Trophoblast cell (in vitro differentiated cells and primary cell): Measurements from ENCODE around the gene MGP.

Experiments
- DNase-seq, 2 donors: peaks; one replicate each; pipeline ENCODE4 v3.0.0-alpha.2; 2016
- H2AFZ ChIP-seq: 2 replicates; pipeline ENCODE4 v1.6.1; 2013; ENCODE audit warnings: low read length, moderate library complexity, mild to moderate bottlenecking; ENCODE audit not compliant: insufficient read depth, poor library complexity
- H2AK5ac ChIP-seq: 2 replicates; pipeline ENCODE4 v1.6.1; 2013; ENCODE audit warnings: mild to moderate bottlenecking, low read length
- H2BK120ac ChIP-seq: 2 replicates; pipeline ENCODE4 v1.6.1; 2013; ENCODE audit warnings: low read length, mild to moderate bottlenecking, moderate library complexity; ENCODE audit not compliant: insufficient read depth, poor library complexity
- H2BK12ac ChIP-seq: 2 replicates; pipeline ENCODE4 v1.6.1; 2013; ENCODE audit warnings: mild to moderate bottlenecking, low read length, moderate library complexity
- H2BK5ac ChIP-seq: 2 replicates; pipeline ENCODE4 v1.6.1; 2013; ENCODE audit warnings: low read length, low read depth, moderate library complexity, mild to moderate bottlenecking; ENCODE audit not compliant: poor library complexity
- H3K14ac ChIP-seq: 2 replicates; pipeline ENCODE4 v1.6.1; 2013; ENCODE audit warnings: mild to moderate bottlenecking, low read length
- H3K18ac ChIP-seq: 2 replicates; pipeline ENCODE4 v1.6.1; 2013; ENCODE audit warnings: mild to moderate bottlenecking, low read length
- H3K23ac ChIP-seq: 2 replicates; pipeline ENCODE4 v1.6.1; 2013; ENCODE audit warnings: low read length
- H3K27ac ChIP-seq: 2 replicates; pipeline ENCODE4 v1.5.1; 2013; ENCODE audit warnings: low read depth, mild to moderate bottlenecking, inconsistent platforms, low read length, moderate library complexity
- H3K27me3 ChIP-seq: 2 replicates; pipeline ENCODE4 v1.6.1; 2013; ENCODE audit warnings: inconsistent platforms, mild to moderate bottlenecking, low read length, moderate library complexity; ENCODE audit not compliant: insufficient read depth
- H3K36me3 ChIP-seq, 2 experiments: 1 replicate in 1 of 2; 2 replicates in 1 of 2; pipeline ENCODE4 v1.6.1; 2013; ENCODE audit warnings: low read length in 2 of 2, mild to moderate bottlenecking in 2 of 2, moderate library complexity in 1 of 2; ENCODE audit not compliant: insufficient read depth in 2 of 2, control insufficient read depth in 1 of 2
- H3K4ac ChIP-seq: 2 replicates; pipeline ENCODE4 v1.6.1; 2013; ENCODE audit warnings: low read depth, mild to moderate bottlenecking, low read length, moderate library complexity
- H3K4me1 ChIP-seq, 2 experiments: 1 replicate in 1 of 2; 2 replicates in 1 of 2; pipeline ENCODE4 v1.6.1; 2013; ENCODE audit warnings: low read length in 2 of 2, mild to moderate bottlenecking in 2 of 2, moderate library complexity in 1 of 2; ENCODE audit not compliant: insufficient read depth in 2 of 2, control insufficient read depth in 1 of 2
- H3K4me2 ChIP-seq: 2 replicates; pipeline ENCODE4 v1.6.1; 2013; ENCODE audit warnings: inconsistent platforms, mild to moderate bottlenecking, low read length, moderate library complexity
- H3K4me3 ChIP-seq: 2 replicates; pipeline ENCODE4 v1.5.1; 2013; ENCODE audit warnings: mild to moderate bottlenecking, low read depth, low read length, inconsistent platforms
- H3K79me1 ChIP-seq: one replicate; pipeline ENCODE4 v1.6.1; 2013; ENCODE audit warnings: low read length
- H3K79me2 ChIP-seq: 2 replicates; pipeline ENCODE4 v1.6.1; 2013; ENCODE audit warnings: low read length, mild to moderate bottlenecking; ENCODE audit not compliant: control insufficient read depth, insufficient read depth, poor library complexity
- H3K9ac ChIP-seq: 2 replicates; pipeline ENCODE4 v1.6.1; 2013; ENCODE audit warnings: mild to moderate bottlenecking, low read length
- H3K9me3 ChIP-seq: 2 replicates; pipeline ENCODE4 v1.6.1; 2013; ENCODE audit warnings: low read depth, mild to moderate bottlenecking, control low read depth, inconsistent platforms, low read length; ENCODE audit not compliant: insufficient read depth
- H4K12ac ChIP-seq: 2 replicates; pipeline ENCODE4 v1.6.1; 2013; ENCODE audit warnings: low read depth, mild to moderate bottlenecking, low read length, moderate library complexity
- H4K8ac ChIP-seq: 2 replicates; pipeline ENCODE4 v1.6.1; 2013; ENCODE audit warnings: low read depth, mild to moderate bottlenecking, low read length, moderate library complexity
- H4K91ac ChIP-seq: one replicate; pipeline ENCODE4 v1.6.1; 2013; ENCODE audit warnings: low read depth, mild to moderate bottlenecking, low read length, moderate library complexity
- whole genome bisulfite sequencing: extraction: QIAGEN DNeasy Blood & Tissue Kit; methylation state at CpG from one replicate; pipeline ENCODE4 v1.1.7; 2013; ENCODE audit warnings: missing lambda C conversion rate; ENCODE audit not compliant: insufficient read length, insufficient coverage; ENCODE audit errors: extremely low coverage; 5-methylcytosine and 5-hydroxymethylcytosine counted together

The MGP gene

DNA sequence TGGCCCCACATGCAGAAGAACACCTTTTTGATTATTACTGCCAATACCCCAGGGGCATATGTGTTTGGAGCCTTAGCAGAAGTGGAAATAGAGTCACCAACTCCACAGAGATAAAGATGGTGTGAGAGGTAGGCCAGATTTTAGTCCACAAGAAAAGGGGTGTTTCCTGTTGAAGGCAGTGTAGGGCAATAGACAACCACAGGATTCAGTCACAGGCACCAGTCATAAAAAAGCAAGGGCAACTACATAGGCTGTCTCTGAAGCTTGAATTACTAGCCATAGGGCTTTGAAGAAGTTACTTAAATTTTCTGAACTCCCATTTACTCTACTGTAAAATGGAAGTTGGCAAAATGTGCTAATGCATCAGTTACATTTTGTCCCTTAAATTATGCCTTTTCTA is 33.8 kb upstream of the MGP start:
- Histone ChIP-seq H2BK5ac (no peak overlapping the region), H3K27me3 (no peaks in the 10 kb centered on the region), H3K4me1 (peaks cover 0 to 2% of the 10 kb centered on the region in 2 experiments), H2AK5ac (no peak overlapping the region), H4K8ac (no peak overlapping the region), H3K27ac (no peak overlapping the region), H2BK12ac (no peak overlapping the region), H4K12ac (no peak overlapping the region), H3K79me1 (peaks cover 1% of the 10 kb centered on the region), H3K36me3 (peaks cover 6 to 14% of the 10 kb centered on the region in 2 experiments), H2BK120ac (no peak overlapping the region), H3K9ac (no peak overlapping the region), H2AFZ (no peak overlapping the region), H3K14ac (no peak overlapping the region), H3K79me2 (no peaks in the 10 kb centered on the region), H3K9me3 (peaks cover under 1% of the 10 kb centered on the region), H3K4ac (no peak overlapping the region), H3K4me3 (no peak overlapping the region), H4K91ac (no peak overlapping the region), H3K23ac (no peak overlapping the region), H3K18ac (no peak overlapping the region), H3K4me2 (no peak overlapping the region)
- DNase-seq, result no peak

- Histone ChIP-seq H2AFZ (no peak overlapping the region), H3K27ac (no peak overlapping the region), H2BK120ac (no peak overlapping the region), H3K4me3 (no peak overlapping the region), H3K18ac (no peak overlapping the region), H4K8ac (no peak overlapping the region), H3K4ac (no peak overlapping the region), H3K9me3 (peaks cover 1% of the 10 kb centered on the region), H2AK5ac (no peak overlapping the region), H3K9ac (no peak overlapping the region), H4K12ac (no peak overlapping the region), H2BK12ac (no peak overlapping the region), H3K4me1 (peaks cover 3 to 10% of the 10 kb centered on the region in 2 experiments), H3K27me3 (no peaks in the 10 kb centered on the region), H3K4me2 (no peak overlapping the region), H3K79me1 (peaks cover 2% of the 10 kb centered on the region), H4K91ac (no peak overlapping the region), H2BK5ac (no peak overlapping the region), H3K14ac (no peak overlapping the region), H3K79me2 (no peaks in the 10 kb centered on the region), H3K23ac (no peak overlapping the region), H3K36me3 (peaks cover 6 to 16% of the 10 kb centered on the region in 2 experiments)
- WGBS, result no CpG with 5 or more reads among the region's 2 CpGs
- no peak for DNase-seq
Observed at GRCh38 chr12:14915736-14916135, 30.1 kb upstream of the MGP start.

DNA sequence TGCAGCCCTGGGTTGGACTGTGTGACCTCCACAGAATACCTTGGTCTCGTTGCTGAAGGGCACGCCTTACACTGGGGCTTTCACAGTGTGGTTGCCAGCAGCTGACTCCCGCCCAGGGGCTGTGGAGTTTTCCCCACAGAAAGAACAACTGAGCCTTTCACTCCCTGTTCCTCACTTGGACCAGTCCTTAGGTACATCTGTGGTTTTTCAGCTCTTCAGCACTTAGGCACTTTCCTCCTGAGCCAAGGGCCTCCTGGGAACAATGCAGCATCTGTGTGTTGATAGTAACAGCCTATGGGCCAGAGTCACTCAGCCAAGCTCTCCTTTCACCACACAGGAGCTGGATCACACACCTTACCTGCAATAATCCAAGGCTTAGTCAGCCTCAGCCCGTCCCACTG is 27.7 kb upstream of the MGP start:
- Histone ChIP-seq H3K4me2 (no peak overlapping the region), H3K23ac (no peak overlapping the region), H4K12ac (no peak overlapping the region), H2BK5ac (no peak overlapping the region), H3K79me1 (peaks cover 2% of the 10 kb centered on the region), H3K9ac (no peak overlapping the region), H4K8ac (peak overlapping the region; percentile 19), H2BK12ac (peak overlapping the region; percentile 16), H3K4me1 (peaks cover 3 to 12% of the 10 kb centered on the region in 2 experiments), H3K79me2 (no peaks in the 10 kb centered on the region), H3K4me3 (no peak overlapping the region), H2AK5ac (no peak overlapping the region), H3K36me3 (peaks cover 2 to 8% of the 10 kb centered on the region in 2 experiments), H3K9me3 (peaks cover 1% of the 10 kb centered on the region), H3K18ac (no peak overlapping the region), H2BK120ac (no peak overlapping the region), H3K14ac (no peak overlapping the region), H3K27me3 (no peaks in the 10 kb centered on the region), H2AFZ (no peak overlapping the region), H4K91ac (no peak overlapping the region), H3K4ac (no peak overlapping the region), H3K27ac (peak overlapping the region; percentile 2)
- no CpG with 5 or more reads among the region's 4 CpGs for WGBS
- no peak for DNase-seq

GRCh38 chr12:14911131-14911530 is 25.5 kb upstream of the MGP start:
- Histone ChIP-seq H3K79me2 (no peaks in the 10 kb centered on the region), H3K4me1 (peaks cover 3 to 12% of the 10 kb centered on the region in 2 experiments), H3K14ac (no peak overlapping the region), H3K9ac (no peak overlapping the region), H3K4me2 (no peak overlapping the region), H3K79me1 (peaks cover 2% of the 10 kb centered on the region), H2BK12ac (no peak overlapping the region), H3K36me3 (peaks cover 0 to 2% of the 10 kb centered on the region in 2 experiments), H4K91ac (no peak overlapping the region), H2AK5ac (no peak overlapping the region), H3K27me3 (no peaks in the 10 kb centered on the region), H2BK120ac (no peak overlapping the region), H3K23ac (no peak overlapping the region), H3K4ac (no peak overlapping the region), H2AFZ (no peak overlapping the region), H4K8ac (no peak overlapping the region), H2BK5ac (no peak overlapping the region), H3K4me3 (no peak overlapping the region), H3K9me3 (peaks cover 1% of the 10 kb centered on the region), H3K18ac (no peak overlapping the region), H3K27ac (no peak overlapping the region), H4K12ac (no peak overlapping the region)
- no peak for DNase-seq
- WGBS, result no CpG with 5 or more reads among the region's 2 CpGs
